Fibroblast of the aortic adventitia (primary cell): ENCODE measurements around the gene DNAH8. TPM values are rescaled to one million over a fixed set of nuclear protein-coding genes. Genes with fewer than 3 reads are reported as not detected.

Experiments
- DNase-seq: peaks from one replicate; pipeline ENCODE4 v3.0.0-alpha.2; 2010; ENCODE audit warnings: low read depth
- H3K4me3 ChIP-seq: 2 replicates; pipeline ENCODE4 v1.5.1; 2011; ENCODE audit warnings: low read depth, mild to moderate bottlenecking, control low read depth, low read length, moderate library complexity
- CTCF ChIP-seq: IDR thresholded peaks from 2 replicates; pipeline ENCODE4 v1.5.1; 2011; ENCODE audit warnings: mild to moderate bottlenecking, low read length, control low read depth, inconsistent platforms; ENCODE audit not compliant: insufficient read depth
- total RNA-seq: library from RNA; depleted of rRNA; stranded (reverse); fragments of >200 nt; gene quantifications from 2 replicates; pipeline ENCODE4 v1.2.3, GENCODE V29; 2012; ENCODE audit warnings: low replicate concordance

DNAH8 gene
- total RNA-seq, 1 donor = not detected

- no peak for DNase-seq
- no peak overlapping the region for H3K4me3 ChIP-seq
- TF ChIP-seq CTCF = no peak
Observed at GRCh38 chr6:38938741-38939140, 223.6 kb downstream of the DNAH8 start.

GRCh38 chr6:38942442-38942841 is 227.3 kb downstream of the DNAH8 start:
- no peak overlapping the region for H3K4me3 ChIP-seq
- DNase-seq = no peak
- TF ChIP-seq CTCF = no peak

- no peak overlapping the region for H3K4me3 ChIP-seq
- TF ChIP-seq CTCF = no peak
- DNase-seq = no peak
Observed at GRCh38 chr6:38942965-38943364, 227.9 kb downstream of the DNAH8 start.

- H3K4me3 ChIP-seq = no peak overlapping the region
- no peak for DNase-seq
- TF ChIP-seq CTCF = no peak
Observed at GRCh38 chr6:38943964-38944363, 228.9 kb downstream of the DNAH8 start.

- H3K4me3 ChIP-seq = no peak overlapping the region
- TF ChIP-seq CTCF = no peak
- DNase-seq = no peak
Observed at GRCh38 chr6:38944655-38945279, 229.7 kb downstream of the DNAH8 start.

- H3K4me3 ChIP-seq = no peak overlapping the region
- TF ChIP-seq CTCF = no peak
- DNase-seq = no peak
Observed at GRCh38 chr6:38955861-38956260, 240.8 kb downstream of the DNAH8 start.

GRCh38 chr6:38957426-38957825 is 242.3 kb downstream of the DNAH8 start:
- H3K4me3 ChIP-seq = no peak overlapping the region
- no peak for DNase-seq
- TF ChIP-seq CTCF = no peak
